ENCODE results near the gene CIC.
A peak's percentile ranks its signal among the peaks of the same experiment; 100 is the strongest.

CIC gene

DNA sequence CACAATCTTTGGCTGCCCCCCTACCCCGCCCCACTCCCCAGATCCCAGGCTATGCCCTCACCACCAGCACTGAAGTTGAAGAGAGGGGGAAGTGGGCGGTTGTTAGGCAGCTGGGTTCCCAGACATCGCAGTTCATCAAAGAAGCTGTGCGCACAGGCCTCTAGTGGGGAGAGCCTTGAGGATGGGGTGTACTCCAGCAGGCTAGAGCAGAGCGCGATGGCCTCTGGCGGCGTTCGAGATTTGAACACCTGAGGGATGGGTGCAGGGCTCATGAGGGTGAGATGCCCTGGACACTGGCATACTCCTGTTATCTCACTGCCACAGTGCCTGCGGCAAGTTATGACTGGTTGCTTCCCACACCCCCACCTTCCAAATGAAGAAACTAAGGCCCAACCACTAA, 36.6 kb upstream of the CIC start:
- no peaks in the 10 kb centered on the region for H3K9me3 ChIP-seq (replicated peaks; ENCODE audit: low read length)
- no peak overlapping the region for H3K9ac ChIP-seq (ENCODE audit: low read depth, low read length)
- H3K4me1 ChIP-seq (ENCODE audit: control insufficient read depth, insufficient read depth, low read length), result no peaks in the 10 kb centered on the region
- peaks cover 76% of the 10 kb centered on the region for H3K36me3 ChIP-seq (ENCODE audit: insufficient read depth, low read length)
- H3K4me2 ChIP-seq (ENCODE audit: low read length), result no peak overlapping the region
- H3K27me3 ChIP-seq (ENCODE audit: control insufficient read depth, insufficient read depth, low read length), result no peaks in the 10 kb centered on the region
- no peak overlapping the region for H3K4me3 ChIP-seq (ENCODE audit: low read length)

DNA sequence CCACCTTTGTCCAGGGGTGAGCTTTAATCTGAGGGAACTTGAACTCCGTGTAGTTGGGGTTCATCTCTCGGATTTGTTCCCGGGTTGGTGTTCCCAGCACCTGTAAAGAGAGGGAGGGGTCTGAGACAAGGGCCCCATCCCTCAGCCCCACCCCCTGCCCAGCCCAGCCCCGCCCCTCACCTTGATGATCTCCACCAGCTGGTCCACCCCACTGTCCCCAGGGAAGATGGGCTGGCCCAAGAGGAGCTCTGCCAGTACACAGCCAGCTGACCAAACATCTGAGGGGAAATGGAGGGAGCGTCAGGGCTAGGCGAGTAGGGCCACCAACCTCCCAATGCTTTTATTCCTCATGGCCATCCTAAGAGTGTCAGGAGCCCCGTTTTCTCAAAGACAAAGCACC, 35.9 kb upstream of the CIC start:
- Histone ChIP-seq H3K36me3 (ENCODE audit: insufficient read depth, low read length) (peaks cover 76% of the 10 kb centered on the region), H3K4me1 (ENCODE audit: control insufficient read depth, insufficient read depth, low read length) (no peaks in the 10 kb centered on the region), H3K9me3 (replicated peaks; ENCODE audit: low read length) (no peaks in the 10 kb centered on the region), H3K27me3 (ENCODE audit: control insufficient read depth, insufficient read depth, low read length) (no peaks in the 10 kb centered on the region), H3K4me3 (ENCODE audit: low read length) (no peak overlapping the region), H3K9ac (ENCODE audit: low read depth, low read length) (no peak overlapping the region), H3K4me2 (ENCODE audit: low read length) (no peak overlapping the region)

DNA sequence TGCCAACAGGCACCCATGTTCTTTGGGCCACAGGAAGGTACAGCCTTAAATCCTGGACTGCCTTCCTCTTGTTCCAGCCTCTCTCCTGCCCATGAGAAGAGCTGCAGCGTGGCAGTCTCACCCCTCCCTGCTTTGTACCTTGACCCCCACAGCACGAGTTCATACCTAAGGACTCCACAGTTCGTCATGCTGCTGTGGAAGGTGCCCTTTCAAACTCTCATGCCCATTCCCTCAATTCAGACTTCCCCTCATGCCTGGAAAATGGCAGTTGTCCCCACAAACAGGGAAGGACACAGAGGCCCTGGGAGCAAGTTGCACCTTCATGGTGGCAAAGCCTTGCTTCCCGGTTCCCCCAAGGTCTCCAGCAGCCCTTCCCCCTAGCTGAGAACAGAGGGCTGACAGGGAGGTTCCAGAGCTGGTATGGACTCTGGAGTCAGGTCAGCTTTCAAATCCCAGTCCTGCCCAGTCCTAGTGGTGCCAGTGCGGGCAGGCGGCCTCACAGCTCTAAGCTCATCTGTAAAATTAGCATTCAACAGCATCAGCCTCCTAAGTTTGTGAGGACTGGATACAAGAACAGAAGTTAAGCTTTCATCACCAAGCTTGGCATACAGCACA, 35.3 kb upstream of the CIC start:
- no peaks in the 10 kb centered on the region for H3K9me3 ChIP-seq (replicated peaks; ENCODE audit: low read length)
- H3K9ac ChIP-seq (ENCODE audit: low read depth, low read length), result no peak overlapping the region
- no peak overlapping the region for H3K4me2 ChIP-seq (ENCODE audit: low read length)
- H3K4me1 ChIP-seq (ENCODE audit: control insufficient read depth, insufficient read depth, low read length), result no peaks in the 10 kb centered on the region
- H3K36me3 ChIP-seq (ENCODE audit: insufficient read depth, low read length), result peaks cover 70% of the 10 kb centered on the region
- H3K4me3 ChIP-seq (ENCODE audit: low read length), result no peak overlapping the region
- no peaks in the 10 kb centered on the region for H3K27me3 ChIP-seq (ENCODE audit: control insufficient read depth, insufficient read depth, low read length)

DNA sequence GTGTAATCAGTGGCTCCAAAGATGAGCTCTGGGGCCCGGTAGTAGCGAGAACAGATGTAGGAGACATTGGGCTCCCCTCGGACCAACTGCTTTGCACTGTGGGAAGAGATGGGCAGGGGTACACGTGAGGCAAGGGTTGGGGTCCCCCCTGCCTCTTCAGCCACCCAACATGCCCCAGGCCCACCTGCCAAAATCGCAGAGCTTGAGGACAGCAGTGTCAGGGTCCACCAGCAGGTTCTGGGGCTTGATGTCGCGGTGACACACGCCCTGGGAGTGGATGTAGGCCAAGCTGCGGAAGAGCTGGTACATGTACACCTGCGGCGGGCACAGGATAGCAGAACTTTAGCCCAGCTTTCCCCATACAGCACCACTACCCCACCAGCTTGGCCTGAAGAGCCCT, 34.7 kb upstream of the CIC start:
- H3K4me3 ChIP-seq (ENCODE audit: low read length), result no peak overlapping the region
- H3K4me1 ChIP-seq (ENCODE audit: control insufficient read depth, insufficient read depth, low read length), result no peaks in the 10 kb centered on the region
- H3K9me3 ChIP-seq (replicated peaks; ENCODE audit: low read length), result no peaks in the 10 kb centered on the region
- no peaks in the 10 kb centered on the region for H3K27me3 ChIP-seq (ENCODE audit: control insufficient read depth, insufficient read depth, low read length)
- peaks cover 70% of the 10 kb centered on the region for H3K36me3 ChIP-seq (ENCODE audit: insufficient read depth, low read length)
- H3K4me2 ChIP-seq (ENCODE audit: low read length), result no peak overlapping the region
- H3K9ac ChIP-seq (ENCODE audit: low read depth, low read length), result no peak overlapping the region

DNA sequence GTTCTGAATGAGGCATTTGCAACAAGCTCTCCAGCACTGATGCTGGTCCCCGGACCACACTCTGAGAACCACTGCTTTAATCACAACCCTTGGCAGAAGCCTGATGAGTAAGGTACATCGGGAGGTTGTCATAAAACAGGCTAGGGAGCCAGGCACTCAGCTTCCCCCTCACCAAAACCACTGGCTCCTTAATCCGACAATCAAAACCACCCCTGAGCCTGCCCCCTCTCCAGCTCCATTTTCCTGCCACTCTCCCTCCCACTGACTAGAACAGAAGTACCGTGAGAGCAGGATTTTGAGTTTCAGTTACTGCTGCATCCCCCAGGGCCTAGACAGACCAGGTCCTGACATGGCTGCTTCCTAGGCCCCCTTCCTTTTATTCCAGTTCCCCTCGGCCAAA, 33.9 kb upstream of the CIC start:
- Histone ChIP-seq H3K9ac (ENCODE audit: low read depth, low read length) (no peak overlapping the region), H3K4me1 (ENCODE audit: control insufficient read depth, insufficient read depth, low read length) (peaks cover 3% of the 10 kb centered on the region), H3K9me3 (replicated peaks; ENCODE audit: low read length) (no peaks in the 10 kb centered on the region), H3K36me3 (ENCODE audit: insufficient read depth, low read length) (peaks cover 70% of the 10 kb centered on the region), H3K27me3 (ENCODE audit: control insufficient read depth, insufficient read depth, low read length) (no peaks in the 10 kb centered on the region), H3K4me2 (ENCODE audit: low read length) (no peak overlapping the region), H3K4me3 (ENCODE audit: low read length) (no peak overlapping the region)

DNA sequence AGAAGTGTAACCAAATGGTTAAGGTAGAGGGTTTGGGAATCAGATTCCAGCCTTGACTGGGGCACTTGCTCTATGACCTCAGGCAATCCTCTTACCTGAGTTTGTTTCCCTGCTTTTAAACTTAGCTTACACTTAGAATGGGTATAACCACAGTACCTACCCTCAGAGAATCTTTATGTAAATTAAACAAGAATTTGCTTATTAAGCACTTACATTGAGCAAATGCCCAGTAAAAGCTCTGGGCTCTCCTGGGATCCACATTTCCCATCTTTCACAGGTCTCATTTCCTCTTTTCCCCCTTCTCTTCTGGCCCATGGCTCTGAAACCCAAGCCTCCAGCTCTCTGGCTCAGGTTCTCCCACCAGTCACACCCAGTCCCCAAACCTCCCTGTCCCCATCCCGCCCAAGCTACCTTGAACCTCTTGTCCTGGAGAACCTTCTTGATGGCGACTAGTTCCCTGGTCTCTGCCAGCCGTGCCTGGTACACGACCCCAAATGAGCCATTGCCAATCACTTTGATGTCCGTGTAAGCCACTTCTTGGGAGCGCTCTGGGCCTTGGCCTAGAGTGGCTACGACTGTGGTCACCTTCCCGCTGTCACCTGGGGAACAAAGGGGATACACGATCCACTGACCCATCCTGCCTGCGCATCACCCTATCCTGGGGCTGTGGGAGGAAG, 29.4 kb upstream of the CIC start:
- Histone ChIP-seq H3K4me1 (ENCODE audit: control insufficient read depth, insufficient read depth, low read length) (peaks cover 20% of the 10 kb centered on the region), H3K36me3 (ENCODE audit: insufficient read depth, low read length) (peaks cover 38% of the 10 kb centered on the region), H3K9me3 (replicated peaks; ENCODE audit: low read length) (no peaks in the 10 kb centered on the region), H3K4me3 (ENCODE audit: low read length) (no peak overlapping the region), H3K27me3 (ENCODE audit: control insufficient read depth, insufficient read depth, low read length) (no peaks in the 10 kb centered on the region), H3K4me2 (ENCODE audit: low read length) (no peak overlapping the region), H3K9ac (ENCODE audit: low read depth, low read length) (no peak overlapping the region)

DNA sequence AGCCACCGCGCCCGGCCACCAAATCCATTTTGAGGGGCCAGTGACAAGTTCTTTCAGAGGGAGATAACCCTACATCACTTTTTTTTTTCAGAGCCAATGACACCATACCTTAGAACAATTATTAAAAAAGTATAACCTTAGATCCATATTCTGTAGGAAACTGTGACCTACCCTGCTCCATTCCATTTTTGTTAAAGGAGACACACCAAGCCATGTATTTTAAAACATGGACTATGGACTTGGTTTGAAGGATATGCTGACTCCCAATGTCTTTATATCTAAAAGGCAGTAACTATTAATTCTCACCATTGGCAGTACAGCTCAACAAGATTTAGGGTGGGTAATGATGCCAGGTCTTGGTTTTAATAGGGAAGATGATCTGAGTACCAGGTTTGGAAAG, 27.8 kb upstream of the CIC start:
- Histone ChIP-seq H3K9me3 (replicated peaks; ENCODE audit: low read length) (no peaks in the 10 kb centered on the region), H3K4me2 (ENCODE audit: low read length) (peak overlapping the region; percentile 85), H3K27me3 (ENCODE audit: control insufficient read depth, insufficient read depth, low read length) (no peaks in the 10 kb centered on the region), H3K4me1 (ENCODE audit: control insufficient read depth, insufficient read depth, low read length) (peaks cover 29% of the 10 kb centered on the region), H3K9ac (ENCODE audit: low read depth, low read length) (peak overlapping the region; percentile 96), H3K36me3 (ENCODE audit: insufficient read depth, low read length) (peaks cover 26% of the 10 kb centered on the region), H3K4me3 (ENCODE audit: low read length) (peak overlapping the region; percentile 85)

DNA sequence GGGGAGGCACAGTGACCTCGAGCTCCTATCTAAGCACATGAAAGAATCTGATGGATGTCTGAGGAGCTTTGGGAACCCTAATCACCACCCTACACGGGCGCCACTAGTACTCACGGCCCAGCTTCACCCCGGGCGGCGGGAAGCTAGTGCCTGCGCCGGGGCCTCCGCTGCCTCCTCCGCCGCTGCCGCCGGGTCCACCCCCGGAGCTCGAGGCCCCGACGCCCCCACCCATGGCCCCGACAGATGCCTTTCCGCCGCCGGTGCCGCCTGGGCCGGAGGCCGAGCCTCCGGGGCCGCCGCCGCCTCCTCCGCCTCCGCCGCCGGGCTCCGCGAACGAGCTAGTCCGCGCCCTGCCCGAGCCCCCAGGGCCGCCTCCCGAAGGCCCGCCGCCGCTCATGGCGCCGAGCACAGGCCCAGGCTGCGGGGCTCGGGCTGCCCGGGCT, 27.0 kb upstream of the CIC start:
- H3K27me3 ChIP-seq (ENCODE audit: control insufficient read depth, insufficient read depth, low read length), result no peaks in the 10 kb centered on the region
- H3K36me3 ChIP-seq (ENCODE audit: insufficient read depth, low read length), result peaks cover 27% of the 10 kb centered on the region
- H3K4me2 ChIP-seq (ENCODE audit: low read length), result peak overlapping the region; percentile 85
- no peaks in the 10 kb centered on the region for H3K9me3 ChIP-seq (replicated peaks; ENCODE audit: low read length)
- H3K4me1 ChIP-seq (ENCODE audit: control insufficient read depth, insufficient read depth, low read length), result peaks cover 34% of the 10 kb centered on the region
- H3K9ac ChIP-seq (ENCODE audit: low read depth, low read length), result peak overlapping the region; percentile 96
- peak overlapping the region; percentile 85 for H3K4me3 ChIP-seq (ENCODE audit: low read length)

DNA sequence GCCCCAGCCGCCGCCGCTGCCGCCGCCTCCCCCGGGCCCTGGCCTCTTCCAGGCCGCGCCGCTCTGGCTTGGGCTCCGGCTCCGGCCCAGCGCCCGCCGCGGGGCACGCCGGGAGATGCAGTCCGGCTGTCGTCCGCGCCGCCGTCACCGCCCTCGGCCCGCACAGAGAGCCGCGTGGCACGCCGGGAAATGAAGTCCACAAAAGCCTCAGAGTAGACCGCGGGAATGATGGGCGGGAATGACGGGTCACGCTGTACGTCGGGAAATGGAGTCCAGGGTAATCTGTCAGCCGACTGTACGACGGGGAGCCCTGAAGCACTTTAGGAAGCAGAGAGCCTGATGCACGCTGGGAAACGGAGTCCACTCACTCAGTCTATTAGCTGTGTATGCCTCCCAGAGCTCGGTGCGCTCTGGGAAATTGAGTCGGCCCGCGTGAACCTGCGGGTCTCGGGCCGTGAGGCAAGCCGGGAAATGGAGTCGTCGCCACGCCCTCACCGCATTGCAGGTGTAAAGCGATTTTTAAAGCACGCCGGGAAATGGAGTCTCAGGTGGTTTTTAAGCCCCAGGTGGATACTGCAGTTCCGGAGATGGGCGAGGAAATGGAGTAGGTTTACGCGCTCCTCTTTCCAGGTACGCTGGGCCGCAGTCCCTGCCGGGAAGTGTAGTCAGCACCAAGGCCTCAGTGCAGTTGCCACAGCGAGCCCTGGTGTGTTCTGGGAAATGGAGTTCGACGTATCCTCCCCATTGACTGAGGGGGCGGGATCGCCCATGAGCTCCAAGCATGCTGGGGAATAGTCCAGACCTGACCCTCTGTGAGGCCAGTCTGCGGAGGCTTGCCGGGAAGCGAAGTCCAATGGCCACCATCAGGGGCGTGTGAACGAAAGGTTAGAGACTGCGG, 26.3 kb upstream of the CIC start, which contains the start of gene GSK3A:
Gene GSK3A (minus strand): TSS at position 91 of the 898 bp plus-strand sequence. CDS start 137 bp downstream, outside the sequence.
- peaks cover 29% of the 10 kb centered on the region for H3K36me3 ChIP-seq (ENCODE audit: insufficient read depth, low read length)
- H3K4me3 ChIP-seq (ENCODE audit: low read length), result peak within 1 kb of the TSS; percentile 85
- H3K9me3 ChIP-seq (replicated peaks; ENCODE audit: low read length), result no peaks in the 10 kb centered on the region
- peak within 1 kb of the TSS; percentile 96 for H3K9ac ChIP-seq (ENCODE audit: low read depth, low read length)
- peaks cover 34% of the 10 kb centered on the region for H3K4me1 ChIP-seq (ENCODE audit: control insufficient read depth, insufficient read depth, low read length)
- H3K4me2 ChIP-seq (ENCODE audit: low read length), result peak within 1 kb of the TSS; percentile 88
- no peaks in the 10 kb centered on the region for H3K27me3 ChIP-seq (ENCODE audit: control insufficient read depth, insufficient read depth, low read length)

DNA sequence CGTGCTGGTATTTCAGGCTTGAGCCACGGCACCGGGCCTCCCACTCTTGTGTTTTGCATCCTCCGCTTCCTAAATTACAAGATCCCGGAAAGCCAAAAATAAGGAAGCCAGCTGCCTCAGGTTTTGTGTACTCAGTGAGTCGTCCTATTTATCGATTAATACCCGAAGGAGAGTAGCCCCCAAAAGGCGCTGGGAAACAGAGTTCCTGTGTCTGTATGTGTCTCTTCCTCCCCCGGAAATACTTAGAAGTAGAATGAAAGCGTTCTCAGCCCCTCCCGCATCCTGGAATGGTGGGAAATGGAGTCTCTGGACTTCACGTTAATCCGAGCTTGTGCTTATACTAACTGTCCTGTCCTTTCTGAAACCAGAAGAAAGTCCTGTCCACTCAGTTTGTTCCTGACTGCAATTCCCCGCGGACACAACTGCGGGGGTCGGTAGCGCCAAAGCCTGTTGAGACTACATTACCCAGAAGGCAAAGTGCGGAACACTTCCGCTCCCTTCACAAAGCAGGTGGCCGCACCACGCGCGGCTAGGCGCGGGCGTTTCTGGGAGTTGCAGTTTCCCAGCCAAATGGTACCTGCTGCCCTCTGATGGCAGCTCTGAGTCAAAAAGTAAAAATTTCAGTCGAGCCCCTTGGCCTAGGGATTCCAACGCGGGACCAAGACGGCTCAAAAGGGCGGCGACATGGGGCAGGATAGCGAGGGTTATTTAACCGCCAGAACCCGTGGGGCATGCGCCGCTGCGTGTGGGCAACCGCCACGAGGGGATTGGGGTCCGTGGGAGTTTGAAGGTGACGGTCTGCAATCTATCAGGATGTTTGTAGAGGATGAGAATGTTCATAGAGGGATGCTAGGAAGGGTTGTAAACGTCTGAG, 24.5 kb upstream of the CIC start:
- peak overlapping the region; percentile 73 for H3K9ac ChIP-seq (ENCODE audit: low read depth, low read length)

DNA sequence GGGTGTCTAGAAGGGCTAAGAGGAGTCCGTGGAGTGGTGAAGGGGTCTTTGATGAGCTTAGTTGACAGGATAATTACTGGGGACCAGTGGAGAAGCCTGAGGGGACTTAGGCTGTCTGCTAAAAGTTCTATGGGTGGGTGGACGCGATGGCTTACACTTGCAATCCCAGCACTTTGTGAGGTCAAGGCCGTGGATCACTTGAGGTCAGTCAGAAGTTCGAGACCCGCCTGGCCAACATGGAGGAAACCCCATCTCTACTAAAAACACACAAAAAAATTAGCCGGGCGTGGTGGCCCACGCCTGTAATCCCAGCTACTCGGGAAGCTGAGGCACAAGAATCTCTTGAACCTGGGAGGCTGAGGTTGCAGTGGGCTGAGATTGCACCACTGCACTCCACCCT, 23.8 kb upstream of the CIC start:
- H3K36me3 ChIP-seq (ENCODE audit: insufficient read depth, low read length), result peaks cover 22% of the 10 kb centered on the region
- H3K4me3 ChIP-seq (ENCODE audit: low read length), result peak overlapping the region; percentile 85
- H3K9ac ChIP-seq (ENCODE audit: low read depth, low read length), result peak overlapping the region; percentile 21
- H3K4me2 ChIP-seq (ENCODE audit: low read length), result peak overlapping the region; percentile 88
- no peaks in the 10 kb centered on the region for H3K9me3 ChIP-seq (replicated peaks; ENCODE audit: low read length)
- H3K27me3 ChIP-seq (ENCODE audit: control insufficient read depth, insufficient read depth, low read length), result no peaks in the 10 kb centered on the region
- peaks cover 35% of the 10 kb centered on the region for H3K4me1 ChIP-seq (ENCODE audit: control insufficient read depth, insufficient read depth, low read length)

More for the DNA sequence above, 24.5 kb upstream of the CIC start:
- Histone ChIP-seq H3K27me3 (ENCODE audit: control insufficient read depth, insufficient read depth, low read length) (no peaks in the 10 kb centered on the region), H3K4me2 (ENCODE audit: low read length) (peak overlapping the region; percentile 88), H3K4me1 (ENCODE audit: control insufficient read depth, insufficient read depth, low read length) (peaks cover 34% of the 10 kb centered on the region), H3K36me3 (ENCODE audit: insufficient read depth, low read length) (peaks cover 22% of the 10 kb centered on the region), H3K4me3 (ENCODE audit: low read length) (peak overlapping the region; percentile 85), H3K9me3 (replicated peaks; ENCODE audit: low read length) (no peaks in the 10 kb centered on the region)

All from skeletal muscle satellite cell (primary cell).